GM12872 (cell line): ENCODE measurements around the gene TDO2.

Experiments used
- TF ChIP-seq, protein P1 (sequence below): IDR thresholded peaks from 3 replicates; pipeline ENCODE4 v1.5.1; 2011; ENCODE audit warnings: low read depth, mild to moderate bottlenecking, low read length, moderate library complexity; ENCODE audit not compliant: insufficient read depth

Gene TDO2

DNA sequence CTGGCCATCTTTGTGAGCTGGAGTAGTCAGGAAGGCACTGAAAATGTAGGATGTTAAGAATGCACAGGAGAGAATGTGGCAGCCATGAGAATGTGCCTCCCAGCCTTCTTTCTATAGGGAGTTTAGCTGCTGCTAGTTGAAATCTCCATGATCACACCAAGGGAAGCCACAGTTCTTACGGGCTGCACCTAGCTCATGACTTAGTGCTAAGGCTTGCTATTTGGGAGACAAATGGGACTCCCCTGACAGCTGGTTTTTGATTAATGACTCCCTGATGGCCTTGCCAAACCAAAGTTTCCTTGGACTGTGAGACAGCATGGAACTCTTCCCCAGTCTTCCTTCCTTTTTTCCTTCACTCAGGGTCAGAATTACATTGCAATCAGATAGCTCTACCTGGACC is 41.0 kb downstream of the TDO2 start:
- TF ChIP-seq, protein P1, sequence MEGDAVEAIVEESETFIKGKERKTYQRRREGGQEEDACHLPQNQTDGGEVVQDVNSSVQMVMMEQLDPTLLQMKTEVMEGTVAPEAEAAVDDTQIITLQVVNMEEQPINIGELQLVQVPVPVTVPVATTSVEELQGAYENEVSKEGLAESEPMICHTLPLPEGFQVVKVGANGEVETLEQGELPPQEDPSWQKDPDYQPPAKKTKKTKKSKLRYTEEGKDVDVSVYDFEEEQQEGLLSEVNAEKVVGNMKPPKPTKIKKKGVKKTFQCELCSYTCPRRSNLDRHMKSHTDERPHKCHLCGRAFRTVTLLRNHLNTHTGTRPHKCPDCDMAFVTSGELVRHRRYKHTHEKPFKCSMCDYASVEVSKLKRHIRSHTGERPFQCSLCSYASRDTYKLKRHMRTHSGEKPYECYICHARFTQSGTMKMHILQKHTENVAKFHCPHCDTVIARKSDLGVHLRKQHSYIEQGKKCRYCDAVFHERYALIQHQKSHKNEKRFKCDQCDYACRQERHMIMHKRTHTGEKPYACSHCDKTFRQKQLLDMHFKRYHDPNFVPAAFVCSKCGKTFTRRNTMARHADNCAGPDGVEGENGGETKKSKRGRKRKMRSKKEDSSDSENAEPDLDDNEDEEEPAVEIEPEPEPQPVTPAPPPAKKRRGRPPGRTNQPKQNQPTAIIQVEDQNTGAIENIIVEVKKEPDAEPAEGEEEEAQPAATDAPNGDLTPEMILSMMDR = no peak

DNA sequence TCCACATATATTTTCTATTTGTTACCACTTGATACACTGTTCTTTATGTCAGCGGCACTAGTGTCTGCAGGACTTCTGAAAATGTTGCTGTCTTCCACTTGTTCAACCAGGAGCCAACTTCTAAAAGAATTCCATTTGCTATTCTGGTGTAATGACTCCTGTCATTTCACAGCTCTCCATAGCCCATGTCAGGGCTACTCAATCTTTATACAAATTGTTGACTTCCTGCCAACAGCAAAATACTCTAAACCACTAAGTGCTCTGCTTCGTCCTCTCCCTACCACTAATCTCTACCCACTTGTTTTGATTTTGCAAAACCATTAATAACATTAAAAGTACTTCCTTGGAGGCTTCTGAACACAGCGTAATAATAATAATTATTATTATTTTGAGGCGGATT is 43.0 kb downstream of the TDO2 start:
- TF ChIP-seq, protein P1 = no peak

GRCh38 chr4:155948541-155948940 is 45.0 kb downstream of the TDO2 start:
- TF ChIP-seq, protein P1 = no peak

- TF ChIP-seq, protein P1 = no peak
Measured at GRCh38 chr4:155950461-155950860, 47.0 kb downstream of the TDO2 start.

- TF ChIP-seq, protein P1 = no peak
Measured at GRCh38 chr4:155952501-155952901, 49.0 kb downstream of the TDO2 start.

- TF ChIP-seq, protein P1 = peak; percentile 57
Measured at GRCh38 chr4:155953151-155954117, 49.9 kb downstream of the TDO2 start, which contains the start of gene CTSO. TSS of gene CTSO (minus strand) at chr4:155953866. CDS start at chr4:155953847, 19 bp downstream.

GRCh38 chr4:155954118-155954685 is 50.7 kb downstream of the TDO2 start:
- TF ChIP-seq, protein P1 = no peak
